HEK293 (cell line): ENCODE results near the gene INTS13.

Source experiments
- CTCF ChIA-PET: fragments of 350-600 bp; formaldehyde crosslinking; extraction: SDS; loops from one replicate; lab custom pipeline; 2021; ENCODE audit warnings: antibody characterized with exemption; lab: Yijun Ruan, JAX
- POLR2A ChIA-PET: fragments of 300-600 bp; formaldehyde crosslinking; extraction: SDS; loops from one replicate; lab custom pipeline; 2020; ENCODE audit warnings: antibody characterized with exemption, inconsistent platforms; lab: Yijun Ruan, JAX
- H3K27ac ChIP-seq: fragments of 200-500 bp; sonication (Bioruptor generic); 2 replicates; pipeline ENCODE4 v1.5.1; 2014; ENCODE audit warnings: low read depth, low read length, control low read depth, inconsistent platforms; ENCODE audit errors: extremely low read depth
- H3K36me3 ChIP-seq, 2 experiments: fragments of 200-500 bp in 1 of 2; sonication (Bioruptor generic) in 1 of 2; 1 replicate in 1 of 2; 2 replicates in 1 of 2; pipeline ENCODE4 v1.5.1; 2014 to 2017; ENCODE audit warnings: inconsistent platforms in 2 of 2, low read length in 2 of 2; ENCODE audit not compliant: control insufficient read depth in 2 of 2, insufficient read depth in 1 of 2
- H3K4me1 ChIP-seq: fragments of 200-500 bp; sonication (Bioruptor generic); 2 replicates; pipeline ENCODE4 v1.5.1; 2014; ENCODE audit warnings: mild to moderate bottlenecking, low read length, inconsistent platforms; ENCODE audit not compliant: control insufficient read depth, insufficient read depth
- H3K4me3 ChIP-seq: 2 replicates; pipeline ENCODE4 v1.5.1; 2011; ENCODE audit warnings: low read depth, mild to moderate bottlenecking, control low read depth, low read length, moderate library complexity
- H3K9me3 ChIP-seq: fragments of 200-500 bp; sonication (Bioruptor generic); 2 replicates; pipeline ENCODE4 v1.5.1; 2014; ENCODE audit warnings: low read depth, low read length, inconsistent platforms; ENCODE audit not compliant: control insufficient read depth, insufficient read depth
- GLI4 ChIP-seq: fragments of 450-650 bp; formaldehyde crosslinking; IDR thresholded peaks from 2 replicates; pipeline ENCODE4 v1.5.1; 2016; ENCODE audit warnings: missing biosample characterization, missing genetic modification characterization
- KLF7 ChIP-seq: fragments of 450-650 bp; formaldehyde crosslinking; IDR thresholded peaks from 2 replicates; pipeline ENCODE4 v1.5.1; 2016; ENCODE audit warnings: missing biosample characterization, missing genetic modification characterization, borderline replicate concordance
- MYNN ChIP-seq: fragments of 450-650 bp; formaldehyde crosslinking; IDR thresholded peaks from 2 replicates; pipeline ENCODE4 v1.5.1; 2016; ENCODE audit warnings: missing biosample characterization, missing genetic modification characterization, borderline replicate concordance
- ZBTB7A ChIP-seq: fragments of 450-650 bp; formaldehyde crosslinking; IDR thresholded peaks from 2 replicates; pipeline ENCODE4 v1.5.1; 2016; ENCODE audit warnings: low read depth, missing biosample characterization, missing genetic modification characterization
- ZNF184 ChIP-seq: fragments of 450-650 bp; IDR thresholded peaks from 2 replicates; pipeline ENCODE4 v1.5.1; 2018; ENCODE audit warnings: missing biosample characterization, mild to moderate bottlenecking, missing genetic modification characterization
- ZNF19 ChIP-seq: fragments of 450-650 bp; formaldehyde crosslinking; IDR thresholded peaks from 2 replicates; pipeline ENCODE4; 2016; ENCODE audit warnings: missing biosample characterization, missing genetic modification characterization, low read depth
- ZNF274 ChIP-seq, 2 experiments: fragments of 200-500 bp in 1 of 2; fragments of 450-650 bp in 1 of 2; sonication (Bioruptor generic) in 1 of 2; formaldehyde crosslinking in 1 of 2; IDR thresholded peaks; 2 replicates each; pipeline versions ENCODE4 v1.5.1 to v1.6.1; 2014 to 2016; ENCODE audit warnings: borderline replicate concordance in 1 of 2, inconsistent platforms in 1 of 2, low read length in 1 of 2, missing biosample characterization in 1 of 2, missing genetic modification characterization in 1 of 2
- ZNF311 ChIP-seq: fragments of 450-650 bp; formaldehyde crosslinking; IDR thresholded peaks from 2 replicates; pipeline ENCODE4 v1.5.1; 2017; ENCODE audit warnings: missing biosample characterization, missing genetic modification characterization, borderline replicate concordance
- ZNF423 ChIP-seq: fragments of 450-650 bp; formaldehyde crosslinking; IDR thresholded peaks from 2 replicates; pipeline ENCODE4 v1.5.1; 2016; ENCODE audit warnings: missing biosample characterization, missing genetic modification characterization
- ZNF501 ChIP-seq: fragments of 450-650 bp; formaldehyde crosslinking; IDR thresholded peaks from 2 replicates; pipeline ENCODE4 v1.5.1; 2016; ENCODE audit warnings: missing biosample characterization, missing genetic modification characterization
- ZNF510 ChIP-seq: fragments of 450-650 bp; formaldehyde crosslinking; IDR thresholded peaks from 2 replicates; pipeline ENCODE4 v1.5.1; 2018; ENCODE audit warnings: mild to moderate bottlenecking, missing genetic modification characterization, missing biosample characterization; ENCODE audit not compliant: insufficient replicate concordance
- ZNF555 ChIP-seq: fragments of 450-650 bp; formaldehyde crosslinking; conservative IDR thresholded peaks from 2 replicates; pipeline ENCODE4 v1.5.1; 2017; ENCODE audit warnings: missing biosample characterization, mild to moderate bottlenecking, missing genetic modification characterization, inconsistent platforms
- ZNF660 ChIP-seq: fragments of 450-650 bp; IDR thresholded peaks from 2 replicates; pipeline ENCODE4 v1.5.1; 2018; ENCODE audit warnings: missing biosample characterization, mild to moderate bottlenecking, missing genetic modification characterization
- ZNF830 ChIP-seq: fragments of 450-650 bp; IDR thresholded peaks from 2 replicates; pipeline ENCODE4 v1.5.0; 2018; ENCODE audit warnings: missing biosample characterization, missing genetic modification characterization, low read depth, mild to moderate bottlenecking, moderate library complexity
- TF ChIP-seq, protein P1 (sequence below): fragments of 450-650 bp; IDR thresholded peaks from 2 replicates; pipeline ENCODE4 v1.5.1; 2018; ENCODE audit warnings: missing biosample characterization, mild to moderate bottlenecking, missing genetic modification characterization
- TF ChIP-seq, protein P2 (sequence below): fragments of 450-650 bp; formaldehyde crosslinking; IDR thresholded peaks from 2 replicates; pipeline ENCODE4 v1.5.1; 2016; ENCODE audit warnings: missing biosample characterization, missing genetic modification characterization, borderline replicate concordance
- TF ChIP-seq, protein P3 (sequence below): fragments of 450-650 bp; formaldehyde crosslinking; IDR thresholded peaks from 2 replicates; pipeline ENCODE4 v1.5.1; 2016; ENCODE audit warnings: missing biosample characterization, missing genetic modification characterization

INTS13 gene

DNA sequence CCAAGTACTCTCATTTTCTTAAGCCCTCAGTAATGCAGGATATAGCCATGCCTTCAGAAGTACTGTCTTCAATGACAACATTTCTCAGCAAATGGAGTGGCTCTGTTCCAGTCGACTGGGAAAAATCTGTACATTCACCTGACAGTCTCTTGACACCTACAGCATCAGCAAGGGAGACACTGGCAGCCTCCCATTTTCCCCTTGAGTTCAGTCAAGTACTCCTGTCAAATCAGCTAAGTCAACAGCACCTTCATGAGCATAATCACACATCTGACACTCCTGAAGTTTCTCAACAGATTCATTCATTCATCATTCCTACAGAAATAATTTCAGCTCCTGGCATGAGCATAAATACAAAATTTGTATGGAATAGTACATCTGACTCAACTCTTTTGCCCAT, 46.1 kb downstream of the INTS13 start:
- Histone ChIP-seq H3K27ac (no peak overlapping the region), H3K4me1 (no peaks in the 10 kb centered on the region), H3K9me3 (no peaks in the 10 kb centered on the region), H3K36me3 (peaks cover 0 to 4% of the 10 kb centered on the region in 2 experiments; a peak in 2 of 3 replicates), H3K4me3 (no peak overlapping the region)
- ChIA-PET CTCF (interaction anchor here (0.6 to 0.7 kb wide), 3 partner anchors 10 to 182 kb away, joined by 3 read pairs; no protein-coding TSS in a partner anchor), POLR2A (no interaction called here)
- TF ChIP-seq ZBTB7A (tag by site-specific recombination) (no peak), ZNF423 (no peak), ZNF19 (tag by site-specific recombination) (no peak), ZNF274 (IDR thresholded peaks at IDR 0.05; ENCODE audit: low read length) (no peak), ZNF274 (tag by site-specific recombination; IDR thresholded peaks at IDR 0.05; ENCODE audit: borderline replicate concordance) (no peak), ZNF830 (no peak), ZNF555 (no peak), ZNF510 (tag by site-specific recombination) (no peak), KLF7 (tag by site-specific recombination) (no peak), ZNF501 (no peak), ZNF311 (tag by site-specific recombination) (no peak), ZNF660 (tag by site-specific recombination) (no peak), MYNN (tag by site-specific recombination) (no peak), GLI4 (no peak), ZNF184 (tag by site-specific recombination) (no peak)
- TF ChIP-seq, protein P1, sequence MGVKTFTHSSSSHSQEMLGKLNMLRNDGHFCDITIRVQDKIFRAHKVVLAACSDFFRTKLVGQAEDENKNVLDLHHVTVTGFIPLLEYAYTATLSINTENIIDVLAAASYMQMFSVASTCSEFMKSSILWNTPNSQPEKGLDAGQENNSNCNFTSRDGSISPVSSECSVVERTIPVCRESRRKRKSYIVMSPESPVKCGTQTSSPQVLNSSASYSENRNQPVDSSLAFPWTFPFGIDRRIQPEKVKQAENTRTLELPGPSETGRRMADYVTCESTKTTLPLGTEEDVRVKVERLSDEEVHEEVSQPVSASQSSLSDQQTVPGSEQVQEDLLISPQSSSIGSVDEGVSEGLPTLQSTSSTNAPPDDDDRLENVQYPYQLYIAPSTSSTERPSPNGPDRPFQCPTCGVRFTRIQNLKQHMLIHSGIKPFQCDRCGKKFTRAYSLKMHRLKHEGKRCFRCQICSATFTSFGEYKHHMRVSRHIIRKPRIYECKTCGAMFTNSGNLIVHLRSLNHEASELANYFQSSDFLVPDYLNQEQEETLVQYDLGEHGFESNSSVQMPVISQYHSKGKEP (tag by site-specific recombination), result no peak
- TF ChIP-seq, protein P2, sequence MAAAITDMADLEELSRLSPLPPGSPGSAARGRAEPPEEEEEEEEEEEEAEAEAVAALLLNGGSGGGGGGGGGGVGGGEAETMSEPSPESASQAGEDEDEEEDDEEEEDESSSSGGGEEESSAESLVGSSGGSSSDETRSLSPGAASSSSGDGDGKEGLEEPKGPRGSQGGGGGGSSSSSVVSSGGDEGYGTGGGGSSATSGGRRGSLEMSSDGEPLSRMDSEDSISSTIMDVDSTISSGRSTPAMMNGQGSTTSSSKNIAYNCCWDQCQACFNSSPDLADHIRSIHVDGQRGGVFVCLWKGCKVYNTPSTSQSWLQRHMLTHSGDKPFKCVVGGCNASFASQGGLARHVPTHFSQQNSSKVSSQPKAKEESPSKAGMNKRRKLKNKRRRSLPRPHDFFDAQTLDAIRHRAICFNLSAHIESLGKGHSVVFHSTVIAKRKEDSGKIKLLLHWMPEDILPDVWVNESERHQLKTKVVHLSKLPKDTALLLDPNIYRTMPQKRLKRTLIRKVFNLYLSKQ (tag by site-specific recombination), result no peak

DNA sequence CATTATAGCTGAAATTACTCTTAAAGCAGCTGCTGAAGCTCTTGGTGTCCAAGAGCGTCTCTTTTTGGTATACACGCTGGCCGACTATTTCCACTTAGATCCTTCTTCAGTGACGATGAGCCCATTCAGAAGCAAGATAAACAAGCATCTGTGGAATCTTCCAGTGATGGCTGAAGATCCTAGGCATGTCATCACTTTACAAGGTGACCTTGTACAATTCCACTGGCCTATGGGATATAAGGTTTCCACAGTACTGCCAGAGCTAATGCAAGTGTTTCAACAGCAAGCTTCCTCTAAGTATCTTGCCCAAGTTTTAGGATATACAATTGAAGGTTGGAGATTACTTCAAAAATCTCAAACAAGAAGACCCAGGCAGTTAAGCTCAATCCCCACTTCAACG, 47.0 kb downstream of the INTS13 start:
- H3K9me3 ChIP-seq, result no peaks in the 10 kb centered on the region
- no peaks in the 10 kb centered on the region; a peak in 1 of 3 replicates for H3K36me3 ChIP-seq
- CTCF ChIA-PET, result interaction anchor here (0.5 to 1.2 kb wide), 4 partner anchors 8 to 360 kb away, joined by 3 to 4 read pairs (median 3); no protein-coding TSS in a partner anchor
- H3K4me1 ChIP-seq, result no peaks in the 10 kb centered on the region
- no peak overlapping the region for H3K27ac ChIP-seq
- TF ChIP-seq, protein P3, sequence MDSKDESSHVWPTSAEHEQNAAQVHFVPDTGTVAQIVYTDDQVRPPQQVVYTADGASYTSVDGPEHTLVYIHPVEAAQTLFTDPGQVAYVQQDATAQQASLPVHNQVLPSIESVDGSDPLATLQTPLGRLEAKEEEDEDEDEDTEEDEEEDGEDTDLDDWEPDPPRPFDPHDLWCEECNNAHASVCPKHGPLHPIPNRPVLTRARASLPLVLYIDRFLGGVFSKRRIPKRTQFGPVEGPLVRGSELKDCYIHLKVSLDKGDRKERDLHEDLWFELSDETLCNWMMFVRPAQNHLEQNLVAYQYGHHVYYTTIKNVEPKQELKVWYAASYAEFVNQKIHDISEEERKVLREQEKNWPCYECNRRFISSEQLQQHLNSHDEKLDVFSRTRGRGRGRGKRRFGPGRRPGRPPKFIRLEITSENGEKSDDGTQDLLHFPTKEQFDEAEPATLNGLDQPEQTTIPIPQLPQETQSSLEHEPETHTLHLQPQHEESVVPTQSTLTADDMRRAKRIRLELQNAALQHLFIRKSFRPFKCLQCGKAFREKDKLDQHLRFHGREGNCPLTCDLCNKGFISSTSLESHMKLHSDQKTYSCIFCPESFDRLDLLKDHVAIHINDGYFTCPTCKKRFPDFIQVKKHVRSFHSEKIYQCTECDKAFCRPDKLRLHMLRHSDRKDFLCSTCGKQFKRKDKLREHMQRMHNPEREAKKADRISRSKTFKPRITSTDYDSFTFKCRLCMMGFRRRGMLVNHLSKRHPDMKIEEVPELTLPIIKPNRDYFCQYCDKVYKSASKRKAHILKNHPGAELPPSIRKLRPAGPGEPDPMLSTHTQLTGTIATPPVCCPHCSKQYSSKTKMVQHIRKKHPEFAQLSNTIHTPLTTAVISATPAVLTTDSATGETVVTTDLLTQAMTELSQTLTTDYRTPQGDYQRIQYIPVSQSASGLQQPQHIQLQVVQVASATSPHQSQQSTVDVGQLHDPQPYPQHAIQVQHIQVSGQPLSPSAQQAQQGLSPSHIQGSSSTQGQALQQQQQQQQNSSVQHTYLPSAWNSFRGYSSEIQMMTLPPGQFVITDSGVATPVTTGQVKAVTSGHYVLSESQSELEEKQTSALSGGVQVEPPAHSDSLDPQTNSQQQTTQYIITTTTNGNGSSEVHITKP (tag by site-specific recombination), result no peak
- TF ChIP-seq, all 188 proteins: peak for 0
- POLR2A ChIA-PET, result no interaction called here
- no peak overlapping the region for H3K4me3 ChIP-seq
